LoVo (cell line): ENCODE results near the gene UCHL5.

Source experiments
- DNase-seq: peaks from one replicate; pipeline ENCODE4 v3.0.0-alpha.2; 2016; ENCODE audit warnings: low spot score

The UCHL5 gene

GRCh38 chr1:192966073-192966472 lies 93.1 kb downstream of the UCHL5 start:
- no peak for DNase-seq

- DNase-seq = no peak
Observed at GRCh38 chr1:192962901-192963300, 96.3 kb downstream of the UCHL5 start.
